Mammary epithelial cell (primary cell): Measurements from ENCODE around the gene SBNO2.

Experiments
- CTCF ChIP-seq, 2 donors: IDR thresholded peaks in 1 of 2; conservative IDR thresholded peaks in 1 of 2; 2 replicates each; pipeline ENCODE4 v1.5.1; 2011 to 2012; ENCODE audit warnings: inconsistent platforms in 2 of 2, low read length in 2 of 2, mild to moderate bottlenecking in 2 of 2, control low read depth in 1 of 2, low read depth in 1 of 2; ENCODE audit not compliant: insufficient read depth in 1 of 2; ENCODE audit errors: extremely low read depth in 1 of 2
- EZH2 ChIP-seq: IDR thresholded peaks from 2 replicates; pipeline ENCODE4 v1.6.1; 2012; ENCODE audit warnings: low read length, inconsistent platforms, borderline replicate concordance

DNA sequence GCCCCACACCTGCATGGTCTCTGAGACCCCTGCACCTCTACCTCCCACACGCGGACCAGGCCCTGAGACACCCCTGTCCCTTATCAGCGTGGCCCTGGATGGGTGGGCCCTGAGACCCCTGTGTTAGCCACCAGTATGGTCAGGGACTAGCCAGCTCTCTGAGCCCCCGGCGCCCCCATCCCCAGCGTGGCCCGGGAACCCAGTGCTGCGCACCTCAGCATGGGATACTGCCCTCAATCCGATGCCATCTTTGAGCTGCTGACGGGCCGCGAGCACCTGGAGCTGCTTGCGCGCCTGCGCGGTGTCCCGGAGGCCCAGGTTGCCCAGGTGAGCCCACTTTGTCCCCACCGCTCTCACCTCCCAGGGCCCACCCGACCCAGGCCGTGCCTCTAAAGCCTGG, 112.1 kb downstream of the SBNO2 start:
- TF ChIP-seq CTCF (conservative IDR thresholded peaks at IDR 0.05 in 1 of 2, IDR thresholded peaks at IDR 0.05 in 1 of 2; ENCODE audit: extremely low read depth in 1 of 2, insufficient read depth in 1 of 2, low read depth in 1 of 2, low read length in 2 of 2), result no peak
- no peak for TF ChIP-seq EZH2
